ENCODE data around the gene TMEM245. TPM values are rescaled to one million over a fixed set of nuclear protein-coding genes. Genes with fewer than 3 reads are reported as not detected.

Gene TMEM245
- total and polyA plus RNA-seq, 2 donors (not counting 1 experiment from before 2014, with no cell fraction given) = 48.2 to 48.8 TPM

DNA sequence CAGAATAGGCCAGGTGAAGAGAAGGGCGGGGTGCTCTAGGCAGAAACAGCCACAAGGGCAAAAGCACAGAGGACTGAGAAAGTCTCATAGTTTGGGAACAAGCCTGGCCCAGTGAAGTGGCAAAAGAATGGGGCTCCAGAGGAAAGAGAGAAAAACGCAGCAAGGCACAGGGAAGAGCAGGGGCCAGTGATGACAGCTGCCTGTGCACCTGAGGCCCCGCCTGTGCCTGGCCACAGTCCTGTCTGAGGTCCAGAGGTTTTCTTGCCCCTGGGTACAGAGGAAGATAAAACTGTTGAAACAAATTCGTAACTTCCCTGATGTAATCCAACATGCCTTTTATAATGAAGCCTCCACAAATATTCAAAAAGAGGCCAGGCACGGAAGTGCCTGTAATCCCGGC is 25.3 kb upstream of the TMEM245 start:
- DNase-seq (ENCODE audit: low read depth in 2 of 2) = no peak
- no peaks in the 10 kb centered on the region for H3K4me1 ChIP-seq (ENCODE audit: control insufficient read depth, extremely low read depth, insufficient read depth, low read length)
- no peaks in the 10 kb centered on the region for H3K36me3 ChIP-seq (ENCODE audit: control insufficient read depth, insufficient read depth, low read length)
- H2AFZ ChIP-seq (ENCODE audit: low read length) = no peak overlapping the region
- H3K9me3 ChIP-seq (ENCODE audit: control insufficient read depth, insufficient read depth, low read depth, low read length) = no peaks in the 10 kb centered on the region
- H3K27me3 ChIP-seq (ENCODE audit: control insufficient read depth, insufficient read depth, low read length) = peaks cover 2% of the 10 kb centered on the region
- TF ChIP-seq EZH2 (IDR thresholded peaks at IDR 0.05; ENCODE audit: low read length, missing control alignments) (no peak), CTCF (conservative IDR thresholded peaks at IDR 0.05 in 1 of 2, IDR thresholded peaks at IDR 0.05 in 1 of 2; ENCODE audit: low read depth in 1 of 2, low read length in 2 of 2) (no peak)
- no peaks in the 10 kb centered on the region for H3K79me2 ChIP-seq (ENCODE audit: control insufficient read depth, insufficient read depth, low read length)
- H3K4me3 ChIP-seq (replicated peaks in 1 of 4; ENCODE audit: control extremely low read depth in 1 of 4, insufficient read depth in 1 of 4, low read depth in 3 of 4, low read length in 4 of 4) = no peak overlapping the region
- no peaks in the 10 kb centered on the region for H4K20me1 ChIP-seq (ENCODE audit: control insufficient read depth, extremely low read depth, insufficient read depth, low read length)
- no peak overlapping the region for H3K4me2 ChIP-seq (ENCODE audit: extremely low read depth, insufficient read depth, low read length)
- no peak overlapping the region for H3K27ac ChIP-seq (ENCODE audit: insufficient read depth, low read length)
- no peak overlapping the region for H3K9ac ChIP-seq (ENCODE audit: insufficient read depth, low read length)

- Histone ChIP-seq H3K4me2 (ENCODE audit: extremely low read depth, insufficient read depth, low read length) (peak overlapping the region; percentile 18), H2AFZ (ENCODE audit: low read length) (no peak overlapping the region), H3K9ac (ENCODE audit: insufficient read depth, low read length) (no peak overlapping the region), H3K36me3 (ENCODE audit: control insufficient read depth, insufficient read depth, low read length) (no peaks in the 10 kb centered on the region), H3K27ac (ENCODE audit: insufficient read depth, low read length) (no peak overlapping the region), H3K4me1 (ENCODE audit: control insufficient read depth, extremely low read depth, insufficient read depth, low read length) (no peaks in the 10 kb centered on the region), H3K9me3 (ENCODE audit: control insufficient read depth, insufficient read depth, low read depth, low read length) (no peaks in the 10 kb centered on the region), H4K20me1 (ENCODE audit: control insufficient read depth, extremely low read depth, insufficient read depth, low read length) (no peaks in the 10 kb centered on the region), H3K4me3 (replicated peaks in 1 of 4; ENCODE audit: control extremely low read depth in 1 of 4, insufficient read depth in 1 of 4, low read depth in 3 of 4, low read length in 4 of 4) (no peak overlapping the region), H3K27me3 (ENCODE audit: control insufficient read depth, insufficient read depth, low read length) (peaks cover 2% of the 10 kb centered on the region), H3K79me2 (ENCODE audit: control insufficient read depth, insufficient read depth, low read length) (no peaks in the 10 kb centered on the region)
- DNase-seq (ENCODE audit: low read depth in 2 of 2) = peak; percentile 24 to 39
- TF ChIP-seq CTCF (conservative IDR thresholded peaks at IDR 0.05 in 1 of 2, IDR thresholded peaks at IDR 0.05 in 1 of 2; ENCODE audit: low read depth in 1 of 2, low read length in 2 of 2) (peak in 1 of 2 donors; percentile 44), EZH2 (IDR thresholded peaks at IDR 0.05; ENCODE audit: low read length, missing control alignments) (no peak)
These were observed 24.3 kb upstream of the TMEM245 start for GRCh38 chr9:109143881-109144562.

- Histone ChIP-seq H3K9ac (ENCODE audit: insufficient read depth, low read length) (no peak overlapping the region), H3K9me3 (ENCODE audit: control insufficient read depth, insufficient read depth, low read depth, low read length) (no peaks in the 10 kb centered on the region), H3K79me2 (ENCODE audit: control insufficient read depth, insufficient read depth, low read length) (no peaks in the 10 kb centered on the region), H3K4me2 (ENCODE audit: extremely low read depth, insufficient read depth, low read length) (no peak overlapping the region), H3K27me3 (ENCODE audit: control insufficient read depth, insufficient read depth, low read length) (peaks cover 1% of the 10 kb centered on the region), H3K27ac (ENCODE audit: insufficient read depth, low read length) (no peak overlapping the region), H3K4me1 (ENCODE audit: control insufficient read depth, extremely low read depth, insufficient read depth, low read length) (no peaks in the 10 kb centered on the region), H2AFZ (ENCODE audit: low read length) (no peak overlapping the region), H3K4me3 (replicated peaks in 1 of 4; ENCODE audit: control extremely low read depth in 1 of 4, insufficient read depth in 1 of 4, low read depth in 3 of 4, low read length in 4 of 4) (no peak overlapping the region), H4K20me1 (ENCODE audit: control insufficient read depth, extremely low read depth, insufficient read depth, low read length) (no peaks in the 10 kb centered on the region), H3K36me3 (ENCODE audit: control insufficient read depth, insufficient read depth, low read length) (no peaks in the 10 kb centered on the region)
- TF ChIP-seq CTCF (conservative IDR thresholded peaks at IDR 0.05 in 1 of 2, IDR thresholded peaks at IDR 0.05 in 1 of 2; ENCODE audit: low read depth in 1 of 2, low read length in 2 of 2) (no peak), EZH2 (IDR thresholded peaks at IDR 0.05; ENCODE audit: low read length, missing control alignments) (no peak)
- DNase-seq (ENCODE audit: low read depth in 2 of 2) = no peak
These were observed 21.6 kb upstream of the TMEM245 start for GRCh38 chr9:109141375-109141774.
